Lower lobe of right lung (tissue), 2 donors: ENCODE data around the gene GNPTG. TPM values are rescaled to one million over a fixed set of nuclear protein-coding genes. Genes with fewer than 3 reads are reported as not detected.

Source experiments
- ATAC-seq, 2 donors: fragments of 200-7000 bp; cut with Tn5 transposase; one replicate each; pipeline ENCODE4 v1.9.1; 2020 to 2022; ENCODE audit warnings: mild to moderate bottlenecking in 2 of 2, moderate library complexity in 2 of 2
- DNase-seq: peaks from one replicate; pipeline ENCODE4 v3.0.0-alpha.2; 2020
- H3K27ac ChIP-seq: fragments of 200-600 bp; one replicate; pipeline ENCODE4 v1.8.0; 2022
- H3K27me3 ChIP-seq: fragments of 200-600 bp; one replicate; pipeline ENCODE4 v1.8.0; 2022; ENCODE audit warnings: low read depth
- H3K36me3 ChIP-seq: fragments of 200-600 bp; one replicate; pipeline ENCODE4 v1.8.0; 2022; ENCODE audit warnings: mild to moderate bottlenecking
- H3K4me1 ChIP-seq: fragments of 200-600 bp; one replicate; pipeline ENCODE4 v1.8.0; 2022
- H3K4me3 ChIP-seq: fragments of 200-600 bp; one replicate; pipeline ENCODE4 v1.8.0; 2022; ENCODE audit warnings: mild to moderate bottlenecking
- H3K9me3 ChIP-seq: fragments of 200-600 bp; one replicate; pipeline ENCODE4 v1.8.0; 2022
- intact Hi-C: fragments of 100-400 bp; cut with DNase I; formaldehyde crosslinking; loops from one replicate; pipeline ENCODE4 v1.11.0; 2022
- total RNA-seq: library from RNA; stranded (reverse); fragmentation: NEBNext Ultra II Directional; extraction: Animal tissue kit (Norgen Biotek cat#: 25700); gene quantifications from one replicate; pipeline ENCODE4 v1.2.1, GENCODE V29; 2021
- TF ChIP-seq, protein P1 (sequence below): fragments of 200-600 bp; IDR thresholded peaks from one replicate; pipeline ENCODE4 v1.8.0; 2022; ENCODE audit warnings: antibody characterized with exemption, mild to moderate bottlenecking
- donor health status: DM: no; HTN: yes; CAD: no; lungs with severe emphysema.

Gene GNPTG
- total RNA-seq, 1 donor from 2014 or later: 89.5 TPM

DNA sequence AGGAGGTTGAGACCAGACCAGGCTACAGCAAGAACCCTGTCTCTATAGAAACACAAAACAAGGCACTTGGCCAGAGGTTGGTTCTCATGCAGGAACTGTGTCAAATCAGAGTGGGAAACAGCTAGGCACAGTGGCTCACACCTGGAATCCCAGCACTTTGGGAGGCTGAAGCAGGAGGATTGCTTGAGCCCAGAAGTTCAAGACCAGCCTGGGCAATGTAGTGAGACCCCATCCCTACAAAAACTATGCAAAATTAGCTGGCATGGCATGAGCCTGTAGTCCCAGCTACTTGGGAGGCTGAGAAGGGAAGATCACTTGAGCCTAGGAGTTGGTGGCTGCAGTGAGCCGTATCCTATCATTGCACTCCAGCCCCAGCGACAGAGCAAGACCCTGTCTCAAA is 61.1 kb downstream of the GNPTG start:
- Histone ChIP-seq H3K27ac (no peak overlapping the region), H3K4me3 (no peak overlapping the region), H3K36me3 (peaks cover 37% of the 10 kb centered on the region), H3K4me1 (peaks cover 33% of the 10 kb centered on the region), H3K9me3 (no peaks in the 10 kb centered on the region), H3K27me3 (no peaks in the 10 kb centered on the region)
- intact Hi-C loops: no loop called here
- TF ChIP-seq, protein P1, sequence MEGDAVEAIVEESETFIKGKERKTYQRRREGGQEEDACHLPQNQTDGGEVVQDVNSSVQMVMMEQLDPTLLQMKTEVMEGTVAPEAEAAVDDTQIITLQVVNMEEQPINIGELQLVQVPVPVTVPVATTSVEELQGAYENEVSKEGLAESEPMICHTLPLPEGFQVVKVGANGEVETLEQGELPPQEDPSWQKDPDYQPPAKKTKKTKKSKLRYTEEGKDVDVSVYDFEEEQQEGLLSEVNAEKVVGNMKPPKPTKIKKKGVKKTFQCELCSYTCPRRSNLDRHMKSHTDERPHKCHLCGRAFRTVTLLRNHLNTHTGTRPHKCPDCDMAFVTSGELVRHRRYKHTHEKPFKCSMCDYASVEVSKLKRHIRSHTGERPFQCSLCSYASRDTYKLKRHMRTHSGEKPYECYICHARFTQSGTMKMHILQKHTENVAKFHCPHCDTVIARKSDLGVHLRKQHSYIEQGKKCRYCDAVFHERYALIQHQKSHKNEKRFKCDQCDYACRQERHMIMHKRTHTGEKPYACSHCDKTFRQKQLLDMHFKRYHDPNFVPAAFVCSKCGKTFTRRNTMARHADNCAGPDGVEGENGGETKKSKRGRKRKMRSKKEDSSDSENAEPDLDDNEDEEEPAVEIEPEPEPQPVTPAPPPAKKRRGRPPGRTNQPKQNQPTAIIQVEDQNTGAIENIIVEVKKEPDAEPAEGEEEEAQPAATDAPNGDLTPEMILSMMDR: no peak
- DNase-seq (no peak), ATAC-seq (no peak)

Other genes starting within 250 kb of the GNPTG start
- gene CACNA1H, start 198.8 kb upstream of the GNPTG start, total RNA-seq: 8.4 TPM
- 2.9 TPM for gene TPSG1, start 126.7 kb upstream of the GNPTG start, total RNA-seq
- gene TPSB2, start 121.7 kb upstream of the GNPTG start, total RNA-seq: 168 TPM
- gene TPSAB1, start 111.2 kb upstream of the GNPTG start, total RNA-seq: 103 TPM
- 9.6 TPM for gene TPSD1, start 95.9 kb upstream of the GNPTG start, total RNA-seq
- gene UBE2I, start 42.3 kb upstream of the GNPTG start, total RNA-seq: 93.4 TPM
- 8.4 TPM for gene BAIAP3, start 18.3 kb upstream of the GNPTG start, total RNA-seq
- 39.5 TPM for gene TSR3, start 53 bp upstream of the GNPTG start, total RNA-seq
- gene UNKL, start 62.8 kb downstream of the GNPTG start, total RNA-seq: 23.1 TPM
- 9.7 TPM for gene UQCC4, start 68.8 kb downstream of the GNPTG start, total RNA-seq
- gene PERCC1, start 79.1 kb downstream of the GNPTG start, total RNA-seq: not detected
- 3.1 TPM for gene CCDC154, start 92.6 kb downstream of the GNPTG start, total RNA-seq
- gene CLCN7, start 123.1 kb downstream of the GNPTG start, total RNA-seq: 146 TPM
- not detected for gene PTX4, start 137.0 kb downstream of the GNPTG start, total RNA-seq
- 27.5 TPM for gene TELO2, start 141.4 kb downstream of the GNPTG start, total RNA-seq
- gene TMEM204, start 181.7 kb downstream of the GNPTG start, total RNA-seq: 63.1 TPM